Left lung (tissue), 10 donors: ENCODE results near the gene LMBRD1. TPM values are rescaled to one million over a fixed set of nuclear protein-coding genes. Genes with fewer than 3 reads are reported as not detected.

Source experiments
- ATAC-seq: fragments of 200-7000 bp; cut with Tn5 transposase; one replicate; pipeline ENCODE4 v1.9.1; 2020; ENCODE audit warnings: moderate library complexity
- DNase-seq, 4 donors: peaks; one replicate each; pipeline ENCODE4 v3.0.0-alpha.2; 2013 to 2020
- H3K27ac ChIP-seq, 2 donors: fragments of 200-600 bp; sonication (generic) in 1 of 2; one replicate each; pipeline versions ENCODE4 v1.5.0 to v1.8.0; 2020 to 2021
- H3K27me3 ChIP-seq, 2 donors: fragments of 200-600 bp; sonication (generic) in 1 of 2; one replicate each; pipeline versions ENCODE4 v1.5.0 to v1.8.0; 2020 to 2021
- H3K36me3 ChIP-seq, 2 donors: fragments of 200-600 bp; sonication (generic) in 1 of 2; one replicate each; pipeline versions ENCODE4 v1.5.0 to v1.8.0; 2020 to 2021
- H3K4me1 ChIP-seq, 2 donors: fragments of 200-600 bp; one replicate each; pipeline ENCODE4 v1.8.0; 2021
- H3K4me3 ChIP-seq, 2 donors: fragments of 200-600 bp; sonication (generic) in 1 of 2; one replicate each; pipeline versions ENCODE4 v1.5.0 to v1.8.0; 2020 to 2021; ENCODE audit warnings: mild to moderate bottlenecking in 1 of 2
- H3K9me3 ChIP-seq, 2 donors: fragments of 200-600 bp; sonication (generic) in 1 of 2; one replicate each; pipeline versions ENCODE4 v1.5.0 to v1.8.0; 2020 to 2021
- CTCF ChIP-seq, 2 donors: fragments of 200-600 bp; sonication (generic) in 1 of 2; IDR thresholded peaks; one replicate each; pipeline versions ENCODE4 v1.5.0 to v1.8.0; 2021; ENCODE audit warnings: antibody characterized with exemption in 2 of 2
- intact Hi-C, 2 donors: fragments of 100-400 bp; cut with DNase I; formaldehyde crosslinking; loops; one replicate each; pipeline versions ENCODE4 v1.11.2 to v1.14.2; 2022
- polyA plus RNA-seq, 6 donors: library from polyadenylated mRNA; unstranded; fragments of 120-200 nt; gene quantifications; one replicate each; pipeline ENCODE4 v1.2.1, GENCODE V29; 2013; ENCODE audit not compliant: insufficient read length in 6 of 6
- total RNA-seq, 2 donors: library from RNA; stranded (reverse); fragmentation: NEBNext Ultra II Directional; extraction: Animal tissue kit (Norgen Biotek cat#: 25700); gene quantifications; one replicate each; pipeline ENCODE4 v1.2.1, GENCODE V29; 2021
- donor health status: DM: no; HTN: yes; CAD: no.
- donor health status: DM: no; HTN: no; CAD: no.

LMBRD1 gene
- total and polyA plus RNA-seq, 8 donors, result 50.1 to 79.0 (median 61.7) TPM

- H3K9me3 ChIP-seq, result peaks cover 0 to 16% of the 10 kb centered on the region in 2 donors
- H3K36me3 ChIP-seq, result no peaks in the 10 kb centered on the region
- DNase-seq (no peak), ATAC-seq (no peak)
- H3K4me1 ChIP-seq, result no peaks in the 10 kb centered on the region
- TF ChIP-seq CTCF (IDR thresholded peaks at IDR 0.05), result no peak
- no peaks in the 10 kb centered on the region for H3K27me3 ChIP-seq
- no peak overlapping the region for H3K27ac ChIP-seq
- intact Hi-C loops, result no loop called here
- no peak overlapping the region for H3K4me3 ChIP-seq
These were observed 38.6 kb downstream of the LMBRD1 start for GRCh38 chr6:69758214-69758613.

DNA sequence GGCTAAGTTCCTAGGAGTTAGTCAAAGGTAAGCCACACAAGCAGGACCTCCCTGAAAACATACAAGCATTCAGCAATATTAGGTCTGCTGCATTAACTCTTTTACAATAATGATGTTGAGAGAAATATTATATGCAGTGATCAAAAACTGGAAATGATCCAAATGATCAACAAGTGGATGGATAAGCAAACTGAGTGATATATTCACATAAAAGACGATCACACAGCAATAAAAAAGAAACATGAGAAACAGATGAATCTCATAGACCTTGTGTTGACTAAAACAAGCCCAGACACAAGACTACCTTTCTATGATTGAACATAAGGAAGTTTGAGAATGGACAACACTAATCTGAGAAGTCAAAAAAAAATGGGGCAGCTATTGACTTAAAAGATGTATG lies 39.9 kb downstream of the LMBRD1 start:
- ATAC-seq, result no peak
- Histone ChIP-seq H3K27ac (no peak overlapping the region), H3K4me1 (no peaks in the 10 kb centered on the region), H3K4me3 (no peak overlapping the region), H3K9me3 (peaks cover 0 to 16% of the 10 kb centered on the region in 2 donors), H3K27me3 (no peaks in the 10 kb centered on the region), H3K36me3 (no peaks in the 10 kb centered on the region)
- no peak for TF ChIP-seq CTCF (IDR thresholded peaks at IDR 0.05)
- intact Hi-C loops, result no loop called here
- DNase-seq, result no peak

- no peak for ATAC-seq
- H3K4me3 ChIP-seq, result no peak overlapping the region
- H3K27ac ChIP-seq, result no peak overlapping the region
- H3K36me3 ChIP-seq, result no peaks in the 10 kb centered on the region
- H3K4me1 ChIP-seq, result no peaks in the 10 kb centered on the region
- TF ChIP-seq CTCF (IDR thresholded peaks at IDR 0.05), result no peak
- H3K27me3 ChIP-seq, result no peaks in the 10 kb centered on the region
- DNase-seq, result no peak
- intact Hi-C loops, result no loop called here
- peaks cover 0 to 16% of the 10 kb centered on the region in 2 donors for H3K9me3 ChIP-seq
These were observed 40.4 kb downstream of the LMBRD1 start for GRCh38 chr6:69756366-69756765.

GRCh38 chr6:69735027-69735426 lies 61.8 kb downstream of the LMBRD1 start:
- DNase-seq (no peak), ATAC-seq (no peak)
- TF ChIP-seq CTCF (IDR thresholded peaks at IDR 0.05), result no peak
- Histone ChIP-seq H3K4me1 (no peaks in the 10 kb centered on the region), H3K9me3 (no peaks in the 10 kb centered on the region), H3K4me3 (no peak overlapping the region), H3K27ac (no peak overlapping the region), H3K36me3 (peaks cover 0 to 4% of the 10 kb centered on the region in 2 donors), H3K27me3 (no peaks in the 10 kb centered on the region)
- intact Hi-C loops, result no loop called here

GRCh38 chr6:69732640-69733039 lies 64.2 kb downstream of the LMBRD1 start:
- no peak for ATAC-seq
- TF ChIP-seq CTCF (IDR thresholded peaks at IDR 0.05), result no peak

More at GRCh38 chr6:69732640-69733039, 64.2 kb downstream of the LMBRD1 start:
- H3K4me3 ChIP-seq, result no peak overlapping the region
- intact Hi-C loops, result no loop called here
- H3K36me3 ChIP-seq, result peaks cover 0 to 4% of the 10 kb centered on the region in 2 donors
- H3K27me3 ChIP-seq, result no peaks in the 10 kb centered on the region
- H3K27ac ChIP-seq, result no peak overlapping the region
- DNase-seq, result peak in 2 of 4 donors; percentile 16 to 39
- H3K9me3 ChIP-seq, result no peaks in the 10 kb centered on the region
- no peaks in the 10 kb centered on the region for H3K4me1 ChIP-seq
